ENCODE measurements around the gene EIF4A2. TPM values are rescaled to one million over a fixed set of nuclear protein-coding genes. Genes with fewer than 3 reads are reported as not detected.

EIF4A2 gene
- total RNA-seq, 1 donor: 691 TPM

DNA sequence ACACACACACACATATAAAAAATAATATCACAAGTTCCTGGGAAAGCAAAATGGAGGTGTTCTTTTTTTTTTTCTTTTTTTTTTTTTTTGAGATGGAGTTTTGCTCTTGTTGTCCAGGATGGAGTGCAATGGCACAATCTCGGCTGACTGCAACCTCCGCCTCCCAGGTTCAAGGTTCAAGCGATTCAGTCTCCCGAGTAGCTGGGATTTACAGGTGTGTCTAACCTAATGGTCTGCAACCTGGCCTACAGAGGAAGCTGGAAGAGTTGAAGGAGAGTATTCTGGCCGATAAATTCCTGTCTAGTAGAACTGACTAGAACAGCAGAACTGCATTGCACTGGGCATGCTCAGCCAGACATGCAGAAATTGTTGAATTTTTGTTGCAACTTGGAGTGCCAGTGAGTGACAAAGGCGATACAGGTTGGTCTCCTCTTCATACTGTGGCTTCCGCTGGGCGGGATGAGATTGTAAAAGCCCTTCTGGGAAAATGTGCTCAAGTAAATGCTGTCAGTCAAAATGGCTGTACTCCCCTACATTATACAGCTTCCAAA lies 22.4 kb upstream of the EIF4A2 start:
- DNase-seq (ENCODE audit: low read depth): no peak
- H3K4me3 ChIP-seq (ENCODE audit: low read depth, low read length): no peak overlapping the region

DNA sequence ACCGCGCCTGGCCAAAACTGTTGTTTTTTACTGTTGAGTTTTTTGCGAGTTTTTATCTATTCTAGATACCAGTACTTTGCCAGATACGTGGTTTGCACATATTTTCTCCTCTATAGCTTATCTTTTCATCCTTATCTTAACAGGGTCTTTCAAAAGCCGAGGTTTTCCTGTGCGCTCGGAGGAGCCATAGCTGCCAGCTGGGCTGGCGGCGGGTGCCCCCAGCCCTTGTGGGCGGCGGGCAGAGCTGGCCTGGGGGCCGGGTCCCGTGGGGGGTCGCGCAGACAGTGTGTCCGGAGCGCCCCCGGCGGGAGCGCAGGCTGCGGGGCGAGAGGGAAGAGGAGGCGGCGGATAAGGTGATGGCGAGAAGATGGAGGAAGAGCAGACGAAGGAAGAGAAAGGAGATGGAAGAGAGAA lies 11.1 kb upstream of the EIF4A2 start:
- TF ChIP-seq, protein P1, sequence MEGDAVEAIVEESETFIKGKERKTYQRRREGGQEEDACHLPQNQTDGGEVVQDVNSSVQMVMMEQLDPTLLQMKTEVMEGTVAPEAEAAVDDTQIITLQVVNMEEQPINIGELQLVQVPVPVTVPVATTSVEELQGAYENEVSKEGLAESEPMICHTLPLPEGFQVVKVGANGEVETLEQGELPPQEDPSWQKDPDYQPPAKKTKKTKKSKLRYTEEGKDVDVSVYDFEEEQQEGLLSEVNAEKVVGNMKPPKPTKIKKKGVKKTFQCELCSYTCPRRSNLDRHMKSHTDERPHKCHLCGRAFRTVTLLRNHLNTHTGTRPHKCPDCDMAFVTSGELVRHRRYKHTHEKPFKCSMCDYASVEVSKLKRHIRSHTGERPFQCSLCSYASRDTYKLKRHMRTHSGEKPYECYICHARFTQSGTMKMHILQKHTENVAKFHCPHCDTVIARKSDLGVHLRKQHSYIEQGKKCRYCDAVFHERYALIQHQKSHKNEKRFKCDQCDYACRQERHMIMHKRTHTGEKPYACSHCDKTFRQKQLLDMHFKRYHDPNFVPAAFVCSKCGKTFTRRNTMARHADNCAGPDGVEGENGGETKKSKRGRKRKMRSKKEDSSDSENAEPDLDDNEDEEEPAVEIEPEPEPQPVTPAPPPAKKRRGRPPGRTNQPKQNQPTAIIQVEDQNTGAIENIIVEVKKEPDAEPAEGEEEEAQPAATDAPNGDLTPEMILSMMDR (IDR thresholded peaks at IDR 0.05; ENCODE audit: insufficient read depth, low read depth, low read length): no peak
- peak; percentile 65 for DNase-seq (ENCODE audit: low read depth)
- H3K4me3 ChIP-seq (ENCODE audit: low read depth, low read length): peak overlapping the region; percentile 42

More for the DNA sequence above, 22.4 kb upstream of the EIF4A2 start:
- TF ChIP-seq, protein P1 (IDR thresholded peaks at IDR 0.05; ENCODE audit: insufficient read depth, low read depth, low read length): no peak

DNA sequence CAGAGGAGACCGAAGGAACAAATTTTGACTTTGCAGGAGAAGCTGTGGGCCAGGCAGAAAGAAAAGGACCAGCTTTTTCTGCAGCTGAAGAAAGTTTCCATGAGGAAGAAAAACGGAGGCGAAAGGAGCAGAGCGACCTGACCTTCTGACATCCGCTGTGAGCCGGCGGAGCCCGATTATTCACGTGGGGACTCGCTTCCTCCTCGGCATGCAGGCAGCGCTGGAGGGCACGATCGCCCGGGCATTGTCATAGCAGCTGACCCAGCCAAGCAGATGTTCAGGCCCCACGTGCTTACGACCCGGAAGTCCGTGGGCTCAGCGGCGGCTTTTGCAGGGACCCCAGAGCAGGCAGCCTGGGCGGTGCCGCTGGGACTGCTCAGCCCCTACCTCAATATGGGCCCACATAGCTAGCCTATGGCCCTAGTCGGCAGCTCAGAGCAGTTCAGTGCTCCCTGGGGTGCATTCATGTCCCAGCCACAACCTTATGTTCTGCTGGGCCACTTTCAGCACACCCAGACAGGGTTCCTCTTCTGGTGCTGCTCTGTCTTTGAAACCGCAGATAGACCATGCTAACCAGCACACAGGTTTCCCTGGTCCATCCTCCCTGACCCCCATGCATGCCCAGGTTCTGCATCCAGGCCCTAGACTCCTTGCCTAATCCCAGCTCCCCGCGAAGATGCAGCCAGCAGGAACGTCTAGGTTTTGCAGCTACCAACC lies 10.5 kb upstream of the EIF4A2 start:
- TF ChIP-seq, protein P1 (IDR thresholded peaks at IDR 0.05; ENCODE audit: insufficient read depth, low read depth, low read length): no peak
- peak; percentile 37 for DNase-seq (ENCODE audit: low read depth)
- peak overlapping the region; percentile 42 for H3K4me3 ChIP-seq (ENCODE audit: low read depth, low read length)

DNA sequence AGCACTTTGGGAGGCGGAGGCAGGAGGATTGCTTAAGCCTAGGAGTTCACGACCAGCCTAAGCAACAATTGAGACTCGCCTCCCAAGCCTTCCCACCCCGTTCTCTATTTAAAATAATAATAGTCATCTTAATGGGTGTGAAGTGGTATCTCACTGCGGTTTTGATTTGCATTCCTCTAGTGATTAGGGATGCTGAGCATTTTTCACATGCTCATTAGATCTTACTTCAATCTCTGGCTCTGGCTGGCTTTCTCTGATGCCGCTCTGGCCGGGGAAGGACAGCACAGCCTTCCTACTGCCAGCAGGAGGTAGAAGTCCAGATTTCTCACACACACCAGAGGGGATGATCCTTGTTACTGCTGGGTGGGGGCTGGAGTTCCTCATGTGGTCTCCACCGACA lies 7.4 kb upstream of the EIF4A2 start:
- H3K4me3 ChIP-seq (ENCODE audit: low read depth, low read length): no peak overlapping the region
- no peak for DNase-seq (ENCODE audit: low read depth)
- TF ChIP-seq, protein P1 (IDR thresholded peaks at IDR 0.05; ENCODE audit: insufficient read depth, low read depth, low read length): peak; percentile 11

DNA sequence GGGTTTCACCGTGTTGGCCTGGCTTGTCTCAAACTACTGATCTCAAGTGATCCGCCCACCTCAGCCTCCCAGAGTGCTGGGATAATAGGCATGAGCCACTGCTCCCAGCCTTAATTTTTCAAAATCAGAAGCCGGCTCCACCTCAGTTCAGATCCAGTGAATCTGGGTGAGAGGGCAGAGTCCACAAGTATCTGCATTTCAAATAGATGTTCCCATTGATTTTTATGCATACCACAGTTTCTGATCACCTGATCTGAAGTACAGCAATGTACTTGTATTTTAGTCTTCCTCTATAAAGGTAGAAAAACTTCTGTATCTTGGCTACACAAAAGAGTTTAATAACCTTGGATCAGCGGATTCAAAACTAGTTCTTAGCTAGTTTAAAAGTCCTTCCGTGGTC lies 4.2 kb upstream of the EIF4A2 start:
- no peak for DNase-seq (ENCODE audit: low read depth)
- TF ChIP-seq, protein P1 (IDR thresholded peaks at IDR 0.05; ENCODE audit: insufficient read depth, low read depth, low read length): no peak
- H3K4me3 ChIP-seq (ENCODE audit: low read depth, low read length): no peak overlapping the region

DNA sequence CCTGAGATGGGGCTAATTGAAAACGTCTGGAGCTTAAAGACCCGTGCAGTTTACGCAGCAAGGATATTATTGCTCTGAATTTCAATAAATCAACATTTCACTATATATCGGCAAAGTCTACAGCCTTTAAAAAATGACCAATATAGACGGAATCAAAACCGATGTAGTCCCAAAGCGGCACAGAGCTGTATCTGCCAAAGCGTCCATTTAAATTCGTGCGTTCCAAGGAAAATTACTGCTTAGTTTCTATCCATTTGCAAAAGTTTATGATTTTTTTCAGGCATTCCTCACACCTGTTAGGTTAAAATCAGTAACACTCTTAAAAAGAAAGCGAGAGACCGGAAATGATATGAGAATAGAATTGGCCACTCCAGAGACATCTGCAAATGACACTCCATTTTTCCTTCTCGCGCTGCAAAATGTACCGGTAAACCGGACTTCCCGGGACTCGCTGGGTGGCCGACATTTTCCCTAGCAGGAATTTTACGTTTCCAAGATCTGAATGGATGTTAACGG lies 777 bp upstream of the EIF4A2 start:
- peak overlapping the region; percentile 100 for H3K4me3 ChIP-seq (ENCODE audit: low read depth, low read length)
- TF ChIP-seq, protein P1 (IDR thresholded peaks at IDR 0.05; ENCODE audit: insufficient read depth, low read depth, low read length): no peak
- no peak for DNase-seq (ENCODE audit: low read depth)
